HG03025 (cell line): ENCODE data around the gene SPAG6.
"Not testable (repeated sequence)": the region's sequence is repeated elsewhere in the genome, so short reads cannot be mapped to it uniquely, and the experiment has no call there.

Experiments used
- ATAC-seq: cut with Tn5 transposase; IDR thresholded peaks from one replicate; pipeline ENCODE4 v1.9.1; 2021; ENCODE audit warnings: mild to moderate bottlenecking, moderate library complexity; ENCODE audit not compliant: unreplicated experiment, low FRiP score

SPAG6 gene

DNA sequence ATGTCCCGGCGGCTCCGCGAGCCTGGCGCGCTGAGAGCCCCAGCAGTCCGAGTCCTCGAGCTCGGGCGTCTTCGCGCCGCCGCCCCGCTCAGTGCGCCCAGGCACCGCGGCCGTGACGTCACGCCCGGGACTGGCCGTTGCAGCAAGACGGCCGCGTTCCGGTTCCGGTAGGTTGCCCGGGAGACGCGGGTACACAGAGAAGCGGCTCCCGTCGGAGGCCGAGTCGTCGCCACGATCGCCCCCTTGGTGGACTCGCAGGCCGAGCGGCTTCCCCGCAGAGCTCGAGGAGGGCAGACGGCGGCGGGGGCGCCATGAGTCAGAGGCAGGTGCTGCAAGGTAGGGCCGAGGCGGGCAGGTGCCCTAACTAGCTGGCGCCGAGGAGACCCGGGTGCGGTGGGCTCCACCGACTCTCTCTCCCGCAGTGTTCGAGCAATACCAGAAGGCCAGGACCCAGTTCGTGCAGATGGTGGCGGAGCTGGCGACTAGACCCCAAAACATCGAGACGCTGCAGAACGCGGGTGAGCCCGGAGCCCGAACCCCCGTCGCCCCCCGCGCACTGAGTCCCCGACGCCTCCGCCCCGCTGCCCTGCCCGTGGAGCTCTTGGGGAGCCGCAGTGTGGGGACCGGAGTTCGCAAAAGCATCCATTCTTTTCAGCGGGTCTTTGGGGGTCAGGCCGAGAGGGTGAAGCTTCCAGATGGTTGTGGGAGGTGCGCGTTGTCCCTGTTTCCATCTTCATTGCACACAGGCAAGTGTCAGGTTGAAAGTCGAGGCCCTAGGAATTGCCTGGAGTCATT is at the start of gene SPAG6:
Gene SPAG6, plus strand, starts transcription at position 196 of the 795 bp plus-strand sequence. Its CDS starts 116 bp downstream, at position 312.
- ATAC-seq: no peak

DNA sequence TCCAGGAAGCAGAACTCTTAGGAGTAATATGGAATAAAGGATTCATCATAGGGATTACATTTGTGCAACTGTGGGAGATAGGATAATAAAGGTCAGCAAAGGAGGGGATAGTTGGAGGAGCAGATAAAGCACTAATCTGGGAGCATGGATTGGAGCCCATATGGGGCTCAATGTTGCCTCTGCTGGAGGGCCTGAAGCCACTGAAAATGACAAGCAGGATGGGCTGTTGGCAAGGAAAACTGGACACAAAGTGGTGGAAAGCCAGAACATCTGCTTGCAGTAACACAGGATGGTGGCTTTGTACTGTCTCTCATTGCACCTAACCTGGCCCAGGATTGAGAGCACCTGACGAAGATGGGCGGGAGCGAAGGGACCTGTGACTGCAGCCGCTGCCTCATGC is 44.1 kb upstream of the SPAG6 start:
- ATAC-seq: no peak

DNA sequence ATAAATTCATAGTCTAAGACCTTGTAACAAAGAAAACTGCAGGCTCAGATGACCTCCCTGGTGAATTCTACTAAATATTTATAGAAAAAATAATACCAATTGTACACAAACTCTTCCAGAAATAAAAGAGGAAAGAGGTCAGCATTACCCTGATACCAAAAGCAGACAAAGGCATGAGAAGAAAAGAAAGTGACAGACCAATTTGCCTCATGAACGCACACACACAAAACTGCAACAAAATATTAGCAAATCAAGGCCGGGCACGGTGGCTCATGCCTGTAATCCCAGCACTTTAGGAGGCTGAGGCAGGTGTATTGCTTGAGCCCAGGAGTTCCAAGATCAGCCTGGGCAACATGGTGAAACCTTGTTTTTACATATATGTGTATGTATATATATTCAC is 41.8 kb upstream of the SPAG6 start:
- ATAC-seq: no peak

DNA sequence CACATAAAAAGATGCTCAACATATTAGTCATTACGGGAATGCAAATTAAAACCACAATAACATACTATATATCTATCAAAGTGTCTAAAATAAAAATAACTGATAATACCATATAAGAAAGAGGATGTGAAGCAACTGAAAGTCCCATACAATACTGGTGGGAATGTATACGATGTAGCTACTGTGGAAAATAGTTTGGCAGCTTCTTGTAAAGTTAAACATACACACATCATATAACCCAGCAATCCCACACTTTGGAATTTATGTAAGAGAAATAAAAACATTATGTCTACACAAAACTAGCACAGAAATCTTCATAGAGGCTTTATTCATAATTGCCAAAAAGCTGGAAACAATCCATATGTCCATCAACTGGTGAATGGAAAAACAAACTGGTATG is 39.6 kb upstream of the SPAG6 start:
- ATAC-seq: no peak

DNA sequence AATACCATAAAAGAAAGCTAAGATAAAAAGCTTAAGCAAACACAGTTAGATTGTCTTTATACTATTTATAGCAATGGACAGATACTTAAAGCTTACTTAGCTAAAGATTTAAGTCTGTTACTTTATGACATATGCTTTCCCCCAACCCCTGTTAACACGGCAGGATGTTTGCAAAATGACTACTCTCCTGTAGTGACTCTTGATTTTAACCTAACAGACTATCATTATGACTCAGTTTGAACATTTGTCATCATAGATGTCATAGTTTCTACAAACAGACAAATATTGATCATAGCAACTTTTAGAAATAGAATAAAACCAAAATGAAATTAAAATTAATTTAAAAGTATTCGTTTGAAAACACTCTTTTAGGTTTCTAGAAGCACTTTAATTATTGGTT is 36.9 kb upstream of the SPAG6 start:
- peak; percentile 95 for ATAC-seq

DNA sequence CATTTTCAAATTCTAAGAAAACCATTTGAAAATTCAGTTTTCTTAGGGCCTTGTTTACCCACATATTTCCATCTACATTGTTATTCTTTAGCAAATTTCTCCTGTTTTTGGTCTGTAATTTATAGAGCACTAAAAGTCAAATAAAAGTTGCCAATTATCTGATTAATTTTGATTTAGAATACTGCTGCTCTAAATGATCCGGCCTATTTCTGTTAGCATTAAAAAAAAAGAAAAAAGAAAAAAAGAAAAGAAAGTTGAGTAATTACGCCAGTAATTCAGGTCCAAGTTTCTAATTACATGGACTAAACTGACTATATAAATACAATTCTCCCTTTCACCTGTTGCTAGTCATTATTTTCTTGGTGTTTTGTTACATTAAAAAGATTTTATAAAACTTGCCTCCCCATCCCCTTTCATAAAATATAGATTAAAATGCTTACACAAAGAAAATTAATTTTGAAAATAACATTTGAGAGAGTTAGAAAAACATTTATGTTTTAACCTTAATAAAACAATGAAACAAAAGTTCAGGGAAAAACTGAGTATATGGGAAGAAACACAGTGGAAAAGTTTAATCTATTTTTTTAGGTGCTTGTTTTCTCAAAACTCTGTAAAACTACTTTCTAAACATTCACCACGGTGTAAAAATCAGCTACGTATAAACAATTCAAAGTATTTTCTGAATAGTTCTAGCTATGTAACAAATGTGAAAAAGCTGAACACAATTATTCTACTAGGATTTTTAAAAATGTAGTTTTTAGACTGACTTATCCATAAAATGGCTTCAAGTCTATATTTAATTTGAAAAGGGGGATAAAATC is 35.9 kb upstream of the SPAG6 start:
- no peak for ATAC-seq

DNA sequence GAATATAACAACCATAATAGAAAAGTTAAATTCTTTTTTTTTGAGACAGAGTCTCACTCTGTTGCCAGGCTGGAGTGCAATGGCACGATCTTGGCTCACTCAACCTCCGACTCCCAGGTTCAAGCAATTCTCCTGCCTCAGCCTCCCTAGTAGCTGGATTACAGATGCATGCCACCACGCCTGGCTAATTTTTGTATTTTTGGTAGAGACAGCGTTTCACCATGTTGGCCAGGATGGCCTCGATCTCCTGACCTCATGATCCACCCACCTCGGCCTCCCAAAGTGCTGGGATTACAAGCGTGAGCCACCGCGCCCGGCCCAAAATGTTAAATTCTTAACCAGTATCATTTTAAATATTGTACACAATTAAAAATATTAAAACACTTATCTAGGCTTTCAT is 35.3 kb upstream of the SPAG6 start:
- not testable (repeated sequence) for ATAC-seq

DNA sequence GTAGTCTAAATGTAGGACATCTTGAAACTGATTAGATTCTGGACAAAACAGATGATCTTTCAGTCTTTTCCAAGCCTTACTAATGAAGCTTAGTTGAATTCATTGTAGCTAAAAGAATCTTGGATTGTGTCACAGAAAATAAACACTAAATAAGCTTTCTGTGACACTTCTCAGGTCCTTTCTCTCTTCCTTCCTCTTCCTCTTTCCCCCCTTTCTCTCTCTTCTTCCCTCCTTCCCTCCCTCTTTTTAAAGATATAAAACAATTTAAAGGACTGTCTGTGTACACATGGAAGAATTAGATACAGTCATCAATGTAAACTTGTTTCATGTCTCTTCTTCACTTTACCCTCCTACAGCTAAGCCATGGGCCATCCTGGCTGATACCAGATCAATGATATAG is 34.4 kb upstream of the SPAG6 start:
- ATAC-seq: no peak

DNA sequence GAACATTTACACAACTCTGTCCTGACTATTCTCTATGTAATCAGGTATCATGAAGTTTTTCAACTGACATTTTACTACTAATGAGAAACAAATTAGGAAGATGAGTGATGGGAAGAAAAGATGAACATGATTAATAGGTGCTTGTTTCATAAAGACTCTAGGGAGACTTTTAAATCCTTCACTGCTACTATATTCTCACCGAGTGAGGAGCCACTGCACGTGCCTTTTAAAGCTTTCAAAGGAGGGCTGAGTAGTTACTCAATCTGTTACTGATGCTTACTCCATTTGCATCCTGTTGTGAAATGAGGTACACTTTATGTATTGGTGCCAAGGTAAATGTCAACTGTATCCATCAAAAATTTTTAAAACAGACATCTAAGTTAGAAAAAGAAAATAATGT is 30.4 kb upstream of the SPAG6 start:
- no peak for ATAC-seq

DNA sequence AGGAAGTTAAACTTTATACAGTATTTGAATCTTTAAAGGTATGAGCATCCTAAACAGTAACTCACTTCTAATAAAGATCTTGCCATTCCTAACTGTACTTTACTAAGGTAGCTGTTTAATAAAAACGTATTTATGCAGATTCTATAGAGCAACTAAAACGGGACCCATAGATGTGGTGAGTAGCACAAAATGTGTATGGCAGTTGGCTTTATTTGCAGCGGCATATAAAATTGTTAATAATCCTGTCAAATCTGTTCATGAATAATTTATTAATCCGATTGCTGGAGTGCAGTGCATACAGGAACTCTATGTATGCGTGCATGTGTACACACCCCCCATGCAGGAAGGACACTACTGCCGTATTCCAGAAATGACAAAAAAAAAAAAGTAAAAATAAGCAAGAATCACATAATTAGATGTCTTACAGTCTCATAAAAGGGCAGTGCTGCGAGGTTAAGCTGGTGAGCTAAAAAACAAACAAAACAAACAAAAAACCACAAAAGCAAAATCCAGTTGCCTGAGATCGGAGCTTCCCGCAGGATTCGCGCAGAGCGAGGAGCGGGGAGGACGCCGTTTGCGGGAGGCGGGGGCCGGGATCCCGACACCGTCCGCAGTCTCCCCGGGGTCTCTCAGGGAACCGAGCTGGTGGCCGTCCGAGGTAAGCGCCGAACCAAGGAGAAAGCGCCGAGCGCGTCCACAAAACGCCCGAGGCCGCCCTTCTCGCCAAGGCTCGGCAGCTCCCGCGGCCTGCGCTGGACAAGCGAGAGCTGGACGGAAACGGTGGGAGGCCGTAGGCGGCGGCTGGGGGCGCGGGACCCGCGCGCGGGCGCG is 29.6 kb upstream of the SPAG6 start:
- no peak for ATAC-seq

DNA sequence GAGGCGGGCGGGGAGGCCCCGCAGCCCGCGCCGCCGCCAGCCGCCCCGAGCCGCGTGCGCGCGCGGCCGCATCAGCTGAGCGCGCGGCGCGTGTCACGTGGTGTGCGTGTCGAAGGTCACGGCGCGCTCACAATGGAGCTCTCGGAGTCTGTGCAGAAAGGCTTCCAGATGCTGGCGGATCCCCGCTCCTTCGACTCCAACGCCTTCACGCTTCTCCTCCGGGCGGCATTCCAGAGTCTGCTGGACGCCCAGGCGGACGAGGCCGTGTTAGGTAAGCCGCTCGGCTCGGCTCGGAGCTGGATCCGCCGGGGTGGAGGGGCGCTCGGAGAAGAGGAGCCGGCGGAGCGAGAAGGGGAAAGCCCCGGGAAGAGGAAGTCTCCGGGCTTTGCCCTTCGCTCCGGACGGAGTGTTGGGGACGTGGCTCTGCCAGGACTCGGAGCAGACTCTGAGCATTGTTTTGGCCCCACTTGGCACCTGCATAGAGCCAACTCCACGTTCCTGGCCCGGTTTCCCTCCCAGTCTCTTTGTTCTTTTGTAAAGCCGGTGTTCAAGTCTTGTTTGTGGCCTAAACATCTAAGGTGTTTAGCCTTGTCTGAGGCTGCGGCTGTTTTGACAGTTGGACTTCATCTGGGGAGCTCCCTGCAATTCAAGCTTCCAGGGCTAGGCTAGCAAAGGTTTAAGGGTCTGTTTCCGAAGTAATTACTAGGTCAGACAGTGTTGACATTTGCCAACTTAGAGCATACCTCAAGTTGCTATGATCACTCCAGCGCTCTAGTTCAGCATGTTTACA is 28.8 kb upstream of the SPAG6 start, which contains the start of gene COMMD3:
Gene COMMD3, plus strand, starts transcription at position 103 of the 790 bp plus-strand sequence. Its CDS starts 30 bp downstream, at position 133.
- ATAC-seq: peak; percentile 66

DNA sequence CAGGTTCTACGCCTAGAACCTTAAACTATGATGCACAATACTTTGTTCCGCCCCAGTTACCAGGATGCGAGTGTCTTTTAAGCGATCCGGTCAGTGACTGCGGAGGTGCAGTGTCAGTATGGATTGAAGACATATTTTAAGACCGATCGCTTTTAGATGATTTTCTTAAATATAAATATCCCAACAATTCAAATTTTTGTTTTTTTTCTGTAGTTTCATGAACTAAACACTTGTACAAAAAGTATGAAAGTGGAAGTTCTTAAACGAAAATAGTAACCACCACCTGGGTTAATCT is 28.3 kb upstream of the SPAG6 start:
- peak; percentile 20 for ATAC-seq

DNA sequence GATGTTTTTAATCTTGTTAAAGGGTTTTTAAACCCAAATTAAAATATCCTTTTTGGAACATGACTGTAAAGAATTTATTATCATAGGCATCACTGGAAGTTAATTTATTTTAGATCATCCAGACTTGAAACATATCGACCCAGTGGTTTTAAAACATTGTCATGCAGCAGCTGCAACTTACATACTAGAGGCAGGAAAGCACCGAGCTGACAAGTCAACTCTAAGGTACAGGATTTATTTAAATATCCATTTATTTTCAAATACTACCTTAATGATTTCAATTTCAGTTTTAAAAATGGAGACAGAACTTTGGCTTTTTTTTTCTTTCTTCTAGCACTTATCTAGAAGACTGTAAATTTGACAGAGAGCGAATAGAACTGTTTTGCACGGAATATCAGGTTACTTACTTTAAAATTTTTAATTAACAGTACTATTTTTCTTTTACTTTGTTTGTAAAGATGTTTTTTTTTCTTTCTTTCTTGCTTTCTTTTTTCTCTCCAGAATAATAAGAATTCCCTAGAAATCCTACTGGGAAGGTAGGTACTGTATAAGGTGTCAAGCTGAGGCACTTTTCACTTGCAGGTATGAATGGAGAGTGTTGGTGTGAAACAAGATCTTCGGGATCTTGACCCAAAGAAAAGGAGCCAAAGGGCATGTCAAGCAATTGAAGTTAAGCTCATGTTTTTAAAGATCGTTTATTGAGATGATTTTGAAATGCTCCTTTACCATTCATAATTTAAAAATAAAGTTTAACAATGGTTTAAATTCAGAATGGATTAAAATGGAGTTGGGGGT is 27.3 kb upstream of the SPAG6 start:
- no peak for ATAC-seq

DNA sequence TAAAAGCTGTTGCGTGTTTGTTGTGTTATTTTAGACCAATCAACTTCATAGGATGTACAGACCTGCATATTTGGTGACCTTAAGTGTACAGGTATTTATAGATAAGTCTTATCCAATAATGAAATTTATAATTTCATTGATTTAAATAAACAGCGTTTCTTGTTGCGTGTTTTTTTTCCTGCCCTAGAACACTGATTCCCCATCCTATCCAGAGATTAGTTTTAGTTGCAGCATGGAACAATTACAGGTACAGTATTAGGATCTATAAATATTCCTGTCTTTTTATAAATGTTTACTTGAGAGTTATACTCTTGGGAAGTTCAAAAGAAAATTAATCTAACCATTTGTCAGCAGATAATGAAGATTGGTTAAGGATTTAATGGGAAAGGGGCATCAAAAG is 26.5 kb upstream of the SPAG6 start:
- ATAC-seq: no peak

DNA sequence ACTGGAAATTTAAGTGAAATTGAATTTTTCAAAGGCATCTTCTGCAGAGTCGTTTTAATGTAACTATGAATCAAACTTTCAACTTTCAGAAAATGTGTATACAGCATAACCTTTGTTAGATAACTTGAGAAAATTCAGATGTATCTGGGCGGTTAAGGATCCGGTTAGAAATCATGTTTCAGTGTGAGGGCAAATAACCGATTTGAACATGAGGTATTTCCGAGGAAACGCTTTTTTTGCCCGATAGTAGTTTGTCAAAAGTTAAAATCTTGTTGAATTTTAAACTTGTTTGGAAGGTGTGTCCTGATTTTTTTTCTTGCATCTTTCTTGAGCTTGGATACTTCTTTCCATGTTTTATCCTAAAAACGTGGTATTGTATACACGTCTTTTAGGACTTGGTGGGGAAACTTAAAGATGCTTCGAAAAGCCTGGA is 25.7 kb upstream of the SPAG6 start:
- ATAC-seq: no peak

DNA sequence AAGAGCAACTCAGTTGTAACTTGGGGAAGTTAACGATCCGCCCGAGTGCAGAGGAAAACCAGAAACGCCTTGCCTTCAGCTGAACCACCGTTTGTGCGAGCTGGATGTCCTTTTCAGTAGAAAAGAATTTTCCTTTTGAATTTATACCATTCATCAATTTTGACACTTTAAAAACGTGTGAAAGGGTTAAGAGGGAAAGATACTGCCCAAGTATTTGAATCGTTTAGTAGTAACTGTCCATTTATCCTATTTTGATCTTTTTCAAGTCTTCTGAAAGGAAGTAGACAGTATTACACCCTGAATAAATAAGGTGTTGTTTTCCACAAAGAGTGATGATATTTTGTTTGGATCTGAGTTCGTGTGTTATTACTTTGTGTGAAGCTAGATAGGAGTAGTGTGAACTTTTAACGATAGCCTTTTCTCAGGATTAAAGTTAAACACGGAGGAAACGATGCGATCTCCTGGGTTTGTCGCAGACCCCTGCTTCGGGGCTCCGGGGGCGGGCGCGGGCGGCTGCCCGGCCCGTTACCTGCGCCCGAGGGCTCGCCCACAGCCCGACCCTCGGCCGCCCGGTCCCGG is 25.2 kb upstream of the SPAG6 start:
- ATAC-seq: no peak

DNA sequence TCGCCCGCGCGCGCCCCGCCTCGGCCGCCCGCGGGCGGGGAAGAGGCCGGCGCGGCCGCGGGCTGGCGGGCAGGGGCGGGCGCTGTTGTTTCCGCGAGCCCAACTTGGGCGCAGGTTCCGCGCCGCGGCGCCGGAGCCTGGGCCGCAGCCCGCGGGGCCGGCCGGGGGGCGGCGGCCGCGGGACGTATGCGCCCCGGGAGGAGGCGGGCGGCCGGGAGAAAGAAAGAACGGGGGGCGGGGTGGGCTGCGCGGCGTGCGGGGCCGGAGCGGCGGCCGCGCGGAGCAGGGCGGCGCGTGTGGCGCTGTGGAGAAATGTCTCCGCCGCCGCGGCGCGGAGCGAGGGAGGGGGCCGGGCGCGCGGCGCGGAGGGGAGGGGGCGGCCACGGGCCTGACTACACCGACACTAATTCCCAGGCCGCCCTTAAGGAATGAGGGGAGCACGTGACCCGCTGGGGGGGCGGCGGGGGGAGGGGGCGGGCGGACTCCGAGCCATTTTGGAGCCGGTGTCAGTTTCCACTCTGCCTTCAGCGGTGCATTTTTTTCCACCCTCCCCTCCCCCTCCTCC is 24.6 kb upstream of the SPAG6 start, which contains the start of gene BMI1:
Gene BMI1, plus strand, starts transcription at position 509 of the 565 bp plus-strand sequence. CDS start 5,351 bp downstream, outside the sequence.
- ATAC-seq: no peak

DNA sequence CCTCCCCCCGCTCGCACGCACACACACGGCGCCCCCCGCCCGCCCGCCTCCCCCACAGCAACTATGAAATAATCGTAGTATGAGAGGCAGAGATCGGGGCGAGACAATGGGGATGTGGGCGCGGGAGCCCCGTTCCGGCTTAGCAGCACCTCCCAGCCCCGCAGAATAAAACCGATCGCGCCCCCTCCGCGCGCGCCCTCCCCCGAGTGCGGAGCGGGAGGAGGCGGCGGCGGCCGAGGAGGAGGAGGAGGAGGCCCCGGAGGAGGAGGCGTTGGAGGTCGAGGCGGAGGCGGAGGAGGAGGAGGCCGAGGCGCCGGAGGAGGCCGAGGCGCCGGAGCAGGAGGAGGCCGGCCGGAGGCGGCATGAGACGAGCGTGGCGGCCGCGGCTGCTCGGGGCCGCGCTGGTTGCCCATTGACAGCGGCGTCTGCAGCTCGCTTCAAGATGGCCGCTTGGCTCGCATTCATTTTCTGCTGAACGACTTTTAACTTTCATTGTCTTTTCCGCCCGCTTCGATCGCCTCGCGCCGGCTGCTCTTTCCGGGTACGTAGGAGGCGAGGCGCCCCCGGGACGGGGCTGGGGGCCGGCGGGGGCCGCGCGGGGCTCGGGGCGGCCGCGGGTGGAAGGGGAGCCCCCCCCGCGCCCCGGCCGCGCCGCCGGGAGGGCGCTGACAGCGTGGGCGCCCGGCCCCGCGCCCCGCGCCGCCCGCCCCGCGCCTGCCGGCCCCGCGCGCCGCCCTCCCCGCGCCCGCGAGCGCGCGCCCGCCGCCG is 24.0 kb upstream of the SPAG6 start:
- ATAC-seq: no peak
